Activated CD8-positive, alpha-beta memory T cell treated with anti-CD3 and anti-CD28 coated beads for 24 hours (primary cell): Measurements from ENCODE around the gene TPRN.

Experiments used
- DNase-seq: peaks from one replicate; pipeline ENCODE4 v3.0.0-alpha.2; 2020

TPRN gene

GRCh38 chr9:137205126-137206069 is 4.9 kb upstream of the TPRN start, which contains the start of the genes NDOR1 and TMEM203:
Gene NDOR1, plus strand, starts transcription at chr9:137205700. Its CDS starts 78 bp downstream, at chr9:137205778.
Gene TMEM203, minus strand, starts transcription at chr9:137205648. Its CDS starts 234 bp downstream, at chr9:137205414.
- peak; percentile 98 for DNase-seq

GRCh38 chr9:137204731-137205125 is 4.2 kb upstream of the TPRN start:
- DNase-seq = no peak

DNA sequence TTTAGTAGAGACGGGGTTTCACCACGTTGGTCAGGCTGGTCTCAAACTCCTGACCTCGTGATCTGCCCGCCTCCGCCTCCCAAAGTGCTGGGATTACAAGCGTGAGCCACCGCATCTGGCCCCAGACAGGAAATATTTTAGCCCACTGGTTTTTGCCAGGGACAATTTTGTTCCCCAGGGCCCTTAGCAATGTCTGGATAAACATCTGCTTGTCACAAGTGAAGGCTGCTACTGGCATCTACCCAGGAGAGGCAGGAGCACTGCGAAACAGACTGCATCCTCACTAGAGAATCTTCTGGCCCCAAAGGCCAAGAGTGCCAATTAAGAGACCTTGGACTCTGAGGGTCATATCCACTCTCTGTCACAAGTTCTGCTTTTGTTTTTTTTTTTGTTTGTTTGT is 2.4 kb upstream of the TPRN start:
- no peak for DNase-seq

DNA sequence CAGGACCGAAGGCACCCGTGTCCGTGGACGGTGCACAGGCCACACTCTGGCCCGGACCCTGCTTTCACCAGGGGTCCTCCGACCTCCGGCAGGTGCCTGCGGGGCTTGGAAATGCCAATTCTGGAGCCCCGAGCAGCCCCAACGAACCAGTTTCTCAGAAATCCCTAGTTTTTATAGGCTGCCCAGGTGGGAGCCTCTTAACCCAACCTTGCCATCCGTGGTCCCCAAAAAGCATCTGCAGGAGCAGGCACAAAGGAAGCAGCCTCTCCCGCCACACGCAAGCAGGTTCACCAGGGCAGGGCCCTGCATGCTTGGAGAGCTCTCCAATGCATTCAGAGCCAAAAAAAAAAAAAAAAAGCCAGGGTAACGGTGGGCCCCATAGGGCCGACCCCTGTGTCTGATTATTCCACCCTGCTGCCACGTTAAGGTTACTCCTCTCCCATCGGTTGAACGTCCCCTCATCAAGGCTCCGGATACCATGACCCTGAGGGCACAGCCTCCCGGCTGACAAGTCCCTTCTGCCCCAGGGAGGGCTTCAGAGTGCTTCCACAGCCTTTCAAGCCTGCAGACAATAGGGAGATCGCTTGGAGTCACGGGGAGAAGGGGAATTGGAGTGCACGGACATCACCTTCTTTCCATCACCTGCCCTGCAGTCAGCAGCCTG is 796 bp upstream of the TPRN start:
- no peak for DNase-seq

GRCh38 chr9:137199411-137200121 is 975 bp downstream of the TPRN start:
- no peak for DNase-seq

DNA sequence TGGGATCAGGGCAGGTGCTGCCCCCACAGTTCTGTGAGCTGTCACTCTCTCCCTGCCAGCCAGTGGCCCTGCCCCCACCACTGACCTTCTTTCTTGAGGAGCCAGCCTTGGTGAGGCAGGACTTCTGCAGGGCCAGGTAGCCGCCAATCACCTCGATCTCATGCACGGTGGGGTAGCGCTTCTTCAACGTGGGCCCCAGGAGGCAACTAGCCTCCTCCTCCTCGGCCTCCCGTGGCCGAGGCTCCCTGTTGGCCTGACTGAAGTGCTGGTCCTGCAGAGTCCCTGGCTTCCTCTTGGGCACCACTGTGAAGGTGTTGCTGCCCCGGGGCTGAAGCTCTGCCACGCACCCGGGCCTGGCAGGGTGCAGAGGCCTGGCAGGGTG is 1.6 kb downstream of the TPRN start:
- no peak for DNase-seq

GRCh38 chr9:137198051-137198901 is 2.3 kb downstream of the TPRN start:
- DNase-seq = no peak

GRCh38 chr9:137195525-137196220 is 4.9 kb downstream of the TPRN start:
- no peak for DNase-seq

DNA sequence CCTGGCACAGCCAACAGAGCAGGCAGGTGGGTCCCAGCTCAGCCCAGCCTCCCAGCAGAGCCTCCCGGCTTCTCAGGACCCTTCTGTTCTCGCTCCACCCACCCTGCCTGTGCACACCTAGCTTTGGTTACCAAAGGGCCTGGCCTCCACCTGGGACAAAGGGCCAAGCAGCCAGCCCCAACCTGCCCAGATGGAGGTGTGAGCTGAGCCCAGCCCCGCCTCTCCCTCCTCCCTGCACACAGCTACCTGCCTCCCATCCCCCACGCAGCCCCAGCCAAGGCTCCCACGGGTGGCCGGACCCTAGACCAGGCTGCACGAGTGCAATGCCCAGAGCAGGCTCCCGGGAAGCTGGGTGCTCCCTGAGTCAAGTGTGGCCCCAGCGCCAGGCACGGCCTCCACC is 5.6 kb downstream of the TPRN start:
- DNase-seq = no peak

DNA sequence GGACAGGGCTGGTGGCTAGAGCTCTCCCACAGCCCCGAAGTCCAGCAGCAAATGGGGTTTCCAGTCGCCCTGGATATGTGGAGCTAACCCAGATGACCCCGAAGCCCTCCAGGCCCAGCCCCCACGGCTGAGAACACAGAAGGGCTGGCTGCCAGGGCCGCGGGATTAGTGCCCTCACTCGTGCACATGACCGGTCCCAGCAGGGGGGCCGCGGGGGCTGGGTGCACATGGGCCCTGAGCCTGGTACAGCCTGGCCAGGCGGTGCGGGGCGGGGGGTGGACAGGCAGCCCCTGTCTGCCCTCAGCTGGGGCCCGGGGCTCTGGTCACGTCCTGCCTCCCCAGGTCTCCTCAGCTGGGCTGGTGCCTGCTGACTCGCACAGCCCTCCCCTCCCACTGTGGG is 6.2 kb downstream of the TPRN start:
- DNase-seq = no peak

DNA sequence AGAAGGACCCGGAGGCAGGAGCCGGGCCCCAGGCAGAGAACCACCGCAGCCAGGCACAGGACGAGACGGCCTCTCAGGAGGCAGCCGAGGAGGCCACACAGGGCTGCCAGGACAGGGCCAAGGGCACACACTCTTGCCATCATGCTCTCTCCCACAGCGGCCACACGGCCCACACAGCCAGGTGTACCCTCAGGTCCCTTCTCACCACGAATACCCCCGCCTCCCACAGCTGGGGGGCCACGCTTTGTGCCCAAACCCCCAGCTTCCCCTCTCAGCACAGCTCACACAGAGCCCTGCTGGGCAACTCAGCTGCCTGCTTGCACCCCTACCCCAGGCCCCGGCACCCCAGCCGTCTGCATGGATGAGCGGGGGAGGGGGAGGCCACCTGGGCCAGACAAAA is 6.8 kb downstream of the TPRN start:
- DNase-seq = no peak

GRCh38 chr9:137192859-137193258 is 7.7 kb downstream of the TPRN start:
- no peak for DNase-seq

DNA sequence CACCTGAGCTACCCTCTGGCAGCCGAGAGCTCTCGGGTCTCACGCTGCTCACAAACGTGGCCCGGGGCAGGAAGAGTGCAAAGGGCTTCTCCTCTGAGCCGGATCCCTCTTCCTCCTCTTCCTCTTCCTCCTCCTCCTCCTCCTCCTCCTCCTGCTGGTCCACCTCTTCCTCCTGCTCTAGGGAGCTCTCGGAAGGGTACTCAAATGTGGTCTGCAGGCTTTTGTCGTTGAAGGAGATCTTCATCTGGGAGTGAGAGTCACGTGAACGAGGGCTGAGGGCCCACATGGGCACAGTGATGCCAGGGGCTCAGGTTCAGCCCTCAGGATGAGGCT is 8.1 kb downstream of the TPRN start:
- DNase-seq = no peak

GRCh38 chr9:137191691-137192447 is 8.7 kb downstream of the TPRN start:
- no peak for DNase-seq

- DNase-seq = no peak
Measured at GRCh38 chr9:137191245-137191644, 9.3 kb downstream of the TPRN start.

DNA sequence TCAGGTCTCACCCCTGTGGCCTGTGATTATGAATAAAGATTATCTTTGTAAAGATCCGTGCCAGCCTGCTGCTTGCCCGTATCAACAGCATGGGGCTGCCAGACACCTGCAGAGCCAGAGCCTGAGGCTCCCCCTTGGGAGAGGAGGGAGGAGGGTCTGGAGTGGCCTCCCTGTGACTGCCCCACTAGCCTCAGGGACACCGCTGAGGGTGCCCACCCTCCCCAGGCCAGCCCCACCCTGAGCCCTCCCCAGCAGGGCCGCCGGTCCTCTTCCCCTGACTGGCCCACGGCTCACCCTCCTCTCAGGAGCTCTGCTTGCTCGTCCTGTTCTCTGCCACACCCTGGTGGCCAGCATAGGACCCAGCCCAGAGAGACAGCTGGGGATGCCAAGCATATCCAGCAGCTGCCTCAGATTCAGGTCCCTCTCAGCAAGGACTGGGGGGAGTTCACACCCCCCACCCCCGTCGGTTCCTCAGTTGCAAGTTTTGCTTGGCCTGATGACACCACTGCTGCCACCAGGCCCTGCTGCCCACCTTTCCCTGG is 10.2 kb downstream of the TPRN start:
- DNase-seq = no peak

- no peak for DNase-seq
Measured at GRCh38 chr9:137189297-137190295, 10.9 kb downstream of the TPRN start.

DNA sequence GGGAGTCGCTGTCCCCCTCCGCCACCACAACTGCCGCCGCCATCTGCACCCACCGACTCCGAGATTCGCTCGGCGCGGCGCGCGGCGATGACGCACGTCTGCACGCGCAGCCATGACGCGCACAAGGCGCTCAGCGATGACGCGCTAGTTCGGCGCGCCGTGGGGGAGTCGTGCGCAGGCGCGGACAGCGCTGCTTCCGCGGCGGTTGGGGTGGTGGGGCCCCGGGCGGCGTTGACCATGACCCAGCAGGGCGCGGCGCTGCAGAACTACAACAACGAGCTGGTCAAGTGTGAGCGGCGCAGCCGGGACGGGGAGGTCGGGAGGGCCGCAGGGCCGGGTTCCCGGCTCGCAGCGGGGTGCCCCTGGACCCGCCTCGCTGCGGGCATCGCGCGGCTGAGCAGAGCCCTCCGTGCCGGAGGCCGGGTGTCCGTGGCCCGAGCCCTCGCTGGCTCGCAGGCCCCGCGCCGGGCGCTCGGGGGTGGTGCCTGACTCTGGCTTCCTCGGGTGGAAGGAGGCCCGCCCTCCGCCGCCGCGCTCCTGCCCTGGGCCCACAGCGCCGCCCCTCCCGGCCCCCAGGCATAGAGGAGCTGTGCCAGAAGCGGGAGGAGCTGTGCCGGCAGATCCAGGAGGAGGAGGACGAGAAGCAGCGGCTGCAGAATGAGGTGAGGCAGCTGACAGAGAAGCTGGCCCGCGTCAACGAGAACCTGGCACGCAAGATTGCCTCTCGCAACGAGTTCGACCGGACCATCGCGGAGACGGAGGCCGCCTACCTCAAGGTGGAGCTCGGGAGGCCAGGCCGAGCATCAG is 11.8 kb downstream of the TPRN start, which contains the start of the genes ANAPC2 and SSNA1:
Gene ANAPC2 (minus strand): TSS at position 71 of the 807 bp plus-strand sequence. CDS start 28 bp downstream, at position 43.
Gene SSNA1 (plus strand): TSS at position 187 of the 807 bp plus-strand sequence. CDS start 51 bp downstream, at position 238.
- DNase-seq = peak; percentile 98
